ENCODE results near the gene HOXB6.

HOXB6 gene

GRCh38 chr17:48604770-48605329 lies at the start of gene HOXB6:
Gene HOXB6, minus strand, starts transcription at chr17:48604986. Its CDS starts 6,836 bp downstream, at chr17:48598150.
- H3K27me3 ChIP-seq (ENCODE audit: control insufficient read depth in 1 of 2, insufficient read depth in 2 of 2, low read length in 2 of 2): peaks cover 80 to 95% of the 10 kb centered on the region in 2 donors
- H3K4me3 ChIP-seq (ENCODE audit: low read depth in 1 of 2, low read length in 2 of 2): peak within 1 kb of the TSS in 1 of 2 donors; percentile 24
- no peak within 1 kb of the TSS for H3K9ac ChIP-seq (ENCODE audit: low read depth in 1 of 2, low read length in 2 of 2)
- H3K9me3 ChIP-seq (ENCODE audit: control insufficient read depth in 1 of 2, low read length in 2 of 2): no peaks in the 10 kb centered on the region
- H3K27ac ChIP-seq (ENCODE audit: low read depth, low read length): peak within 1 kb of the TSS; percentile 23
- H3K4me1 ChIP-seq (ENCODE audit: control insufficient read depth in 1 of 2, insufficient read depth in 2 of 2, low read length in 2 of 2): peaks cover 7 to 14% of the 10 kb centered on the region in 2 donors
- H3K36me3 ChIP-seq (ENCODE audit: control insufficient read depth in 1 of 2, insufficient read depth in 2 of 2, low read length in 2 of 2): no peaks in the 10 kb centered on the region

GRCh38 chr17:48649741-48650140 lies 45.0 kb upstream of the HOXB6 start:
- H3K9ac ChIP-seq (ENCODE audit: low read depth in 1 of 2, low read length in 2 of 2): no peak overlapping the region
- H3K36me3 ChIP-seq (ENCODE audit: control insufficient read depth in 1 of 2, insufficient read depth in 2 of 2, low read length in 2 of 2): no peaks in the 10 kb centered on the region
- peaks cover 0 to 12% of the 10 kb centered on the region in 2 donors for H3K4me1 ChIP-seq (ENCODE audit: control insufficient read depth in 1 of 2, insufficient read depth in 2 of 2, low read length in 2 of 2)
- H3K4me3 ChIP-seq (ENCODE audit: low read depth in 1 of 2, low read length in 2 of 2): no peak overlapping the region
- no peak overlapping the region for H3K27ac ChIP-seq (ENCODE audit: low read depth, low read length)
- H3K9me3 ChIP-seq (ENCODE audit: control insufficient read depth in 1 of 2, low read length in 2 of 2): no peaks in the 10 kb centered on the region
- H3K27me3 ChIP-seq (ENCODE audit: control insufficient read depth in 1 of 2, insufficient read depth in 2 of 2, low read length in 2 of 2): peaks cover 35 to 42% of the 10 kb centered on the region in 2 donors

- H3K4me3 ChIP-seq (ENCODE audit: low read depth in 1 of 2, low read length in 2 of 2): peak overlapping the region; percentile 51 to 79
- H3K27ac ChIP-seq (ENCODE audit: low read depth, low read length): no peak overlapping the region
- H3K27me3 ChIP-seq (ENCODE audit: control insufficient read depth in 1 of 2, insufficient read depth in 2 of 2, low read length in 2 of 2): peaks cover 50 to 61% of the 10 kb centered on the region in 2 donors
- H3K9ac ChIP-seq (ENCODE audit: low read depth in 1 of 2, low read length in 2 of 2): no peak overlapping the region
- no peaks in the 10 kb centered on the region for H3K9me3 ChIP-seq (ENCODE audit: control insufficient read depth in 1 of 2, low read length in 2 of 2)
- H3K36me3 ChIP-seq (ENCODE audit: control insufficient read depth in 1 of 2, insufficient read depth in 2 of 2, low read length in 2 of 2): no peaks in the 10 kb centered on the region
- peaks cover 0 to 12% of the 10 kb centered on the region in 2 donors for H3K4me1 ChIP-seq (ENCODE audit: control insufficient read depth in 1 of 2, insufficient read depth in 2 of 2, low read length in 2 of 2)
Observed at GRCh38 chr17:48647963-48648245, 43.1 kb upstream of the HOXB6 start.

- no peak overlapping the region for H3K27ac ChIP-seq (ENCODE audit: low read depth, low read length)
- peak overlapping the region; percentile 51 to 79 for H3K4me3 ChIP-seq (ENCODE audit: low read depth in 1 of 2, low read length in 2 of 2)
- H3K9ac ChIP-seq (ENCODE audit: low read depth in 1 of 2, low read length in 2 of 2): peak overlapping the region; percentile 11 to 47
- H3K36me3 ChIP-seq (ENCODE audit: control insufficient read depth in 1 of 2, insufficient read depth in 2 of 2, low read length in 2 of 2): no peaks in the 10 kb centered on the region
- H3K27me3 ChIP-seq (ENCODE audit: control insufficient read depth in 1 of 2, insufficient read depth in 2 of 2, low read length in 2 of 2): peaks cover 56 to 66% of the 10 kb centered on the region in 2 donors
- no peaks in the 10 kb centered on the region for H3K9me3 ChIP-seq (ENCODE audit: control insufficient read depth in 1 of 2, low read length in 2 of 2)
- H3K4me1 ChIP-seq (ENCODE audit: control insufficient read depth in 1 of 2, insufficient read depth in 2 of 2, low read length in 2 of 2): peaks cover 0 to 12% of the 10 kb centered on the region in 2 donors
Observed at GRCh38 chr17:48647103-48647962, 42.5 kb upstream of the HOXB6 start.

- Histone ChIP-seq H3K4me1 (ENCODE audit: control insufficient read depth in 1 of 2, insufficient read depth in 2 of 2, low read length in 2 of 2) (peaks cover 0 to 12% of the 10 kb centered on the region in 2 donors), H3K27ac (ENCODE audit: low read depth, low read length) (no peak overlapping the region), H3K27me3 (ENCODE audit: control insufficient read depth in 1 of 2, insufficient read depth in 2 of 2, low read length in 2 of 2) (peaks cover 65 to 75% of the 10 kb centered on the region in 2 donors), H3K4me3 (ENCODE audit: low read depth in 1 of 2, low read length in 2 of 2) (peak overlapping the region in 1 of 2 donors; percentile 51), H3K9ac (ENCODE audit: low read depth in 1 of 2, low read length in 2 of 2) (no peak overlapping the region), H3K9me3 (ENCODE audit: control insufficient read depth in 1 of 2, low read length in 2 of 2) (no peaks in the 10 kb centered on the region), H3K36me3 (ENCODE audit: control insufficient read depth in 1 of 2, insufficient read depth in 2 of 2, low read length in 2 of 2) (no peaks in the 10 kb centered on the region)
Observed at GRCh38 chr17:48646183-48647102, 41.7 kb upstream of the HOXB6 start.

GRCh38 chr17:48645639-48646182 lies 40.9 kb upstream of the HOXB6 start:
- H3K36me3 ChIP-seq (ENCODE audit: control insufficient read depth in 1 of 2, insufficient read depth in 2 of 2, low read length in 2 of 2): no peaks in the 10 kb centered on the region
- H3K9ac ChIP-seq (ENCODE audit: low read depth in 1 of 2, low read length in 2 of 2): no peak overlapping the region
- H3K9me3 ChIP-seq (ENCODE audit: control insufficient read depth in 1 of 2, low read length in 2 of 2): no peaks in the 10 kb centered on the region
- H3K27ac ChIP-seq (ENCODE audit: low read depth, low read length): no peak overlapping the region
- H3K4me1 ChIP-seq (ENCODE audit: control insufficient read depth in 1 of 2, insufficient read depth in 2 of 2, low read length in 2 of 2): peaks cover 0 to 12% of the 10 kb centered on the region in 2 donors
- H3K27me3 ChIP-seq (ENCODE audit: control insufficient read depth in 1 of 2, insufficient read depth in 2 of 2, low read length in 2 of 2): peaks cover 72 to 82% of the 10 kb centered on the region in 2 donors
- no peak overlapping the region for H3K4me3 ChIP-seq (ENCODE audit: low read depth in 1 of 2, low read length in 2 of 2)

GRCh38 chr17:48644910-48645557 lies 40.2 kb upstream of the HOXB6 start:
- H3K27me3 ChIP-seq (ENCODE audit: control insufficient read depth in 1 of 2, insufficient read depth in 2 of 2, low read length in 2 of 2): peaks cover 79 to 89% of the 10 kb centered on the region in 2 donors
- H3K4me1 ChIP-seq (ENCODE audit: control insufficient read depth in 1 of 2, insufficient read depth in 2 of 2, low read length in 2 of 2): peaks cover 0 to 12% of the 10 kb centered on the region in 2 donors
- H3K36me3 ChIP-seq (ENCODE audit: control insufficient read depth in 1 of 2, insufficient read depth in 2 of 2, low read length in 2 of 2): no peaks in the 10 kb centered on the region
- H3K9ac ChIP-seq (ENCODE audit: low read depth in 1 of 2, low read length in 2 of 2): no peak overlapping the region
- H3K4me3 ChIP-seq (ENCODE audit: low read depth in 1 of 2, low read length in 2 of 2): no peak overlapping the region
- H3K27ac ChIP-seq (ENCODE audit: low read depth, low read length): no peak overlapping the region
- no peaks in the 10 kb centered on the region for H3K9me3 ChIP-seq (ENCODE audit: control insufficient read depth in 1 of 2, low read length in 2 of 2)

GRCh38 chr17:48644159-48644558 lies 39.4 kb upstream of the HOXB6 start:
- H3K4me3 ChIP-seq (ENCODE audit: low read depth in 1 of 2, low read length in 2 of 2): no peak overlapping the region
- H3K4me1 ChIP-seq (ENCODE audit: control insufficient read depth in 1 of 2, insufficient read depth in 2 of 2, low read length in 2 of 2): peaks cover 0 to 12% of the 10 kb centered on the region in 2 donors
- no peak overlapping the region for H3K27ac ChIP-seq (ENCODE audit: low read depth, low read length)
- no peaks in the 10 kb centered on the region for H3K9me3 ChIP-seq (ENCODE audit: control insufficient read depth in 1 of 2, low read length in 2 of 2)
- H3K36me3 ChIP-seq (ENCODE audit: control insufficient read depth in 1 of 2, insufficient read depth in 2 of 2, low read length in 2 of 2): no peaks in the 10 kb centered on the region
- H3K27me3 ChIP-seq (ENCODE audit: control insufficient read depth in 1 of 2, insufficient read depth in 2 of 2, low read length in 2 of 2): peaks cover 87 to 92% of the 10 kb centered on the region in 2 donors
- H3K9ac ChIP-seq (ENCODE audit: low read depth in 1 of 2, low read length in 2 of 2): no peak overlapping the region

GRCh38 chr17:48643697-48644012 lies 38.9 kb upstream of the HOXB6 start:
- H3K27me3 ChIP-seq (ENCODE audit: control insufficient read depth in 1 of 2, insufficient read depth in 2 of 2, low read length in 2 of 2): peaks cover 92 to 96% of the 10 kb centered on the region in 2 donors

More at GRCh38 chr17:48643697-48644012, 38.9 kb upstream of the HOXB6 start:
- Histone ChIP-seq H3K27ac (ENCODE audit: low read depth, low read length) (no peak overlapping the region), H3K36me3 (ENCODE audit: control insufficient read depth in 1 of 2, insufficient read depth in 2 of 2, low read length in 2 of 2) (no peaks in the 10 kb centered on the region), H3K4me1 (ENCODE audit: control insufficient read depth in 1 of 2, insufficient read depth in 2 of 2, low read length in 2 of 2) (peaks cover 0 to 12% of the 10 kb centered on the region in 2 donors), H3K9ac (ENCODE audit: low read depth in 1 of 2, low read length in 2 of 2) (no peak overlapping the region), H3K9me3 (ENCODE audit: control insufficient read depth in 1 of 2, low read length in 2 of 2) (no peaks in the 10 kb centered on the region), H3K4me3 (ENCODE audit: low read depth in 1 of 2, low read length in 2 of 2) (no peak overlapping the region)

Data from duodenal mucosa (tissue), 2 donors.